ENCODE data around the gene MAP3K19.

The MAP3K19 gene

DNA sequence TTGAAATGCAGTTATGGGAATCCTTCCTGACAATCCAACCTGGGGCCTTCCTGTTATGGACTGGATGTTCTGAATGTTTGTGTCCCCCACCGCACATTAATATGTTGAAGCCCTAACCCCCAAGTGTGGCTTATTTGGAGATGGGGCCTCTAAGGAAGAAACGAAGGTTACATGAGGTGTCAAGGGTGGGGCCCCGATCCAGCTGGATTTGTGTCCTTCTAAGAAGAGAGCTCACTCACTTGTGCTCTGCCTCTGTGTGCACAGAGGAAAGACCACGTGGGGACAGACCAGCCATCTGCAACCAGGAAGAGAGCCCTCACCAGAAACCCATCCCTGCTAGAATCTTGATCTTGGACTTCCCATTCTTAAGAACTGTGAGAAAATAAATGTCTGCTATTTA, 44.4 kb downstream of the MAP3K19 start:
- TF ChIP-seq, protein P1, sequence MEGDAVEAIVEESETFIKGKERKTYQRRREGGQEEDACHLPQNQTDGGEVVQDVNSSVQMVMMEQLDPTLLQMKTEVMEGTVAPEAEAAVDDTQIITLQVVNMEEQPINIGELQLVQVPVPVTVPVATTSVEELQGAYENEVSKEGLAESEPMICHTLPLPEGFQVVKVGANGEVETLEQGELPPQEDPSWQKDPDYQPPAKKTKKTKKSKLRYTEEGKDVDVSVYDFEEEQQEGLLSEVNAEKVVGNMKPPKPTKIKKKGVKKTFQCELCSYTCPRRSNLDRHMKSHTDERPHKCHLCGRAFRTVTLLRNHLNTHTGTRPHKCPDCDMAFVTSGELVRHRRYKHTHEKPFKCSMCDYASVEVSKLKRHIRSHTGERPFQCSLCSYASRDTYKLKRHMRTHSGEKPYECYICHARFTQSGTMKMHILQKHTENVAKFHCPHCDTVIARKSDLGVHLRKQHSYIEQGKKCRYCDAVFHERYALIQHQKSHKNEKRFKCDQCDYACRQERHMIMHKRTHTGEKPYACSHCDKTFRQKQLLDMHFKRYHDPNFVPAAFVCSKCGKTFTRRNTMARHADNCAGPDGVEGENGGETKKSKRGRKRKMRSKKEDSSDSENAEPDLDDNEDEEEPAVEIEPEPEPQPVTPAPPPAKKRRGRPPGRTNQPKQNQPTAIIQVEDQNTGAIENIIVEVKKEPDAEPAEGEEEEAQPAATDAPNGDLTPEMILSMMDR (IDR thresholded peaks at IDR 0.05), result no peak
- Histone ChIP-seq H3K36me3 (no peaks in the 10 kb centered on the region), H3K4me1 (ENCODE audit: control insufficient read depth in 1 of 2, insufficient read depth in 1 of 2, low read depth in 1 of 2, low read length in 1 of 2) (no peaks in the 10 kb centered on the region), H3K27me3 (peaks cover 27% of the 10 kb centered on the region), H3K4me3 (ENCODE audit: low read depth in 1 of 2, low read length in 1 of 2) (no peak overlapping the region), H3K9me3 (no peaks in the 10 kb centered on the region), H3K27ac (no peak overlapping the region)

DNA sequence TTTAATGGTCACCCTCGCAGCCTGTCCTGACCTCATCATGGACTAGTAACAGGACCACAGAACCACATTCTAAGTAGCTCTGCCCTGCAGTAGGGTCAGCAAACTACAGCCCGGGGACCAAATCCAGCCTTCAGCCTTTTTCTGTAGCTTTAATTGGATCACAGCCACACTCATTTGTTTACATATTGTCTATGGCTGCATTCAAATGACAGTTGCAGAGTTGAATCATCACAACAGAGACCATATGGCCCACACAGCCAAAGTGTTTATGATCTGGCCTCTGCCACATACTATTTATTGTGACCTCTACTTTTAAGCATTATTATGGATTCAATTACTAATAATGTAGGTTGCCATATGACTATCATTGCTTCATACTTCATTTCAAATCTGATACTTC, 47.7 kb downstream of the MAP3K19 start:
- Histone ChIP-seq H3K27ac (no peak overlapping the region), H3K4me3 (ENCODE audit: low read depth in 1 of 2, low read length in 1 of 2) (no peak overlapping the region), H3K9me3 (no peaks in the 10 kb centered on the region), H3K4me1 (ENCODE audit: control insufficient read depth in 1 of 2, insufficient read depth in 1 of 2, low read depth in 1 of 2, low read length in 1 of 2) (no peaks in the 10 kb centered on the region), H3K36me3 (no peaks in the 10 kb centered on the region), H3K27me3 (peaks cover 6% of the 10 kb centered on the region)
- TF ChIP-seq, protein P1 (IDR thresholded peaks at IDR 0.05), result no peak

DNA sequence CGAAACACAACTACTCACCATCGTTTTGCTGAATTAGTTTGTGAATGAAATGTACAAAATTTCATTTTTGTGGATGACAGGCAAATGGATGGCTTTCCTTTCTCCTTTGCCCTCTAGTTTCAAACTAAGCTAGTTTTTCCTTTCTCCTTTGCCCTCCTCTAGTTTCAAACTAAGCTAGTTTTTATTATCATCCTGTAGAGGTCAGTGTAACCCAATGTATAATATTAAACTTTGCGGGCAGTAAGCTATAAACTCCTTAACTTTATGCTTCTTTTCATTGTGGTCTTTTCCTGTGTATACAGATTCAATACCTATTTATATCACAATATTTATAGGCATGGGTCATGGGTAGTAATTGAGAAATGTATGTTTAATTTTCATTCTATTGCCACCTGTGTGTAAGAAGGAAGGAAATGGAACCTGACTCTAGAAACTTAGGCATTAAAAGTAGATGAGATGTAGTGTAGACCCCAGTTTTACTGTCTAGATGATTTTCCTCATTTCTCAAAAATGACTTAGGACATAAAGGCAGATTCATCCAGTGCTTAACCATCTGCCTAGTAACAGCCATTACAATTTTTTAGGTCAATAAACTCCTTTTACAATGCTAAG, 58.1 kb downstream of the MAP3K19 start:
- Histone ChIP-seq H3K27me3 (peaks cover 30% of the 10 kb centered on the region), H3K4me3 (ENCODE audit: low read depth in 1 of 2, low read length in 1 of 2) (no peak overlapping the region), H3K9me3 (no peaks in the 10 kb centered on the region), H3K36me3 (no peaks in the 10 kb centered on the region), H3K27ac (no peak overlapping the region), H3K4me1 (ENCODE audit: control insufficient read depth in 1 of 2, insufficient read depth in 1 of 2, low read depth in 1 of 2, low read length in 1 of 2) (no peaks in the 10 kb centered on the region)
- TF ChIP-seq, protein P1 (IDR thresholded peaks at IDR 0.05), result no peak

DNA sequence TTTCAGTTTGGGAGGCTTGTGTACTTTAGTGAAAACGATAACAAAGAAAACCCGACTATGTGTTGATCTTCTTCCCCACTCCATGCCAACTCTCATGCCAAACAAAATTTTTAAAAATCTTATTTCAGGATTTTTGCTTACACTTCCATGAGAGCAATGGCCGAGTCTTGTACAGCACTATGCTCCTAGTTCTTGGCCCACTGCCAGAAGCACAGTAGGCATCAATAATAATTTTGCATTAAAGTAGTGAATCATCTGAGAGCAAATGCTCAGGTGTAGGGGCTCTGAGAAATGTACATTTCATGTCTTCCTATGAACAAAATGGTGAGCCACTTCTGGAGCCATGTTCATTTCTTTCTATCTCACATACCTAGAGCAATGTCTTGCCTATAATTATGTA, 62.2 kb downstream of the MAP3K19 start:
- no peaks in the 10 kb centered on the region for H3K9me3 ChIP-seq
- H3K36me3 ChIP-seq, result no peaks in the 10 kb centered on the region
- TF ChIP-seq, protein P1 (IDR thresholded peaks at IDR 0.05), result no peak
- H3K27ac ChIP-seq, result no peak overlapping the region
- H3K4me1 ChIP-seq (ENCODE audit: control insufficient read depth in 1 of 2, insufficient read depth in 1 of 2, low read depth in 1 of 2, low read length in 1 of 2), result no peaks in the 10 kb centered on the region
- no peak overlapping the region for H3K4me3 ChIP-seq (ENCODE audit: low read depth in 1 of 2, low read length in 1 of 2)
- H3K27me3 ChIP-seq, result peaks cover 38% of the 10 kb centered on the region

DNA sequence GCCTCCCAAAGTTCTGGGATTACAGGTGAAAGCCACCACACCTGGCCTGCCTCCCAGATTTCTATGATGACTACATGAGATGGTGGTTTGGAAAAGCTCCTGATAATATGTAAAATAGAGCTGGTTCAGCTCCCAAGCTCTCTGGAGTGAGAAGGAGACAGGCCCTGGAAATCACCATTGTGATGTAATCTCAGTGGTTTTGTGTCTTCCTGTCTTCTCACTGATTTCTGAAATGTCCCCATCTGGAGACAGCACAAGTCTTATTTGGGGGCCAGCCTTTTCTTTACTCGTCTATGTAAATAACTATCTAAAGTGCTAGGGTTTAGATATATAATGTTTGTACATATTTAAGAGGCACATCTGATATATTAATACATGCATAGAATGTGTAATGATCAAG, 64.6 kb downstream of the MAP3K19 start:
- no peak overlapping the region for H3K4me3 ChIP-seq (ENCODE audit: low read depth in 1 of 2, low read length in 1 of 2)
- no peaks in the 10 kb centered on the region for H3K4me1 ChIP-seq (ENCODE audit: control insufficient read depth in 1 of 2, insufficient read depth in 1 of 2, low read depth in 1 of 2, low read length in 1 of 2)
- H3K27ac ChIP-seq, result no peak overlapping the region
- no peaks in the 10 kb centered on the region for H3K36me3 ChIP-seq
- H3K9me3 ChIP-seq, result no peaks in the 10 kb centered on the region
- TF ChIP-seq, protein P1 (IDR thresholded peaks at IDR 0.05), result no peak
- peaks cover 33% of the 10 kb centered on the region for H3K27me3 ChIP-seq

Measured in neutrophil (primary cell).